ENCODE results near the gene ATP5F1D. TPM values are rescaled to one million over a fixed set of nuclear protein-coding genes. Genes with fewer than 3 reads are reported as not detected.

Gene ATP5F1D
- total RNA-seq, 1 donor from 2014 or later: 167 TPM

- Mint-ChIP-seq H3K36me3 (ENCODE audit: unreplicated experiment) (peaks cover 32% of the 10 kb centered on the region), H3K4me3 (ENCODE audit: unreplicated experiment) (peak overlapping the region; percentile 82), H3K27ac (ENCODE audit: unreplicated experiment) (peak overlapping the region; percentile 81), H3K27me3 (ENCODE audit: unreplicated experiment) (no peaks in the 10 kb centered on the region), H3K9me3 (ENCODE audit: unreplicated experiment) (no peaks in the 10 kb centered on the region), H3K4me1 (ENCODE audit: unreplicated experiment) (peaks cover 63% of the 10 kb centered on the region)
- DNase-seq (ENCODE audit: extremely low spot score, unreplicated experiment): no peak
- TF ChIP-seq, protein P1, sequence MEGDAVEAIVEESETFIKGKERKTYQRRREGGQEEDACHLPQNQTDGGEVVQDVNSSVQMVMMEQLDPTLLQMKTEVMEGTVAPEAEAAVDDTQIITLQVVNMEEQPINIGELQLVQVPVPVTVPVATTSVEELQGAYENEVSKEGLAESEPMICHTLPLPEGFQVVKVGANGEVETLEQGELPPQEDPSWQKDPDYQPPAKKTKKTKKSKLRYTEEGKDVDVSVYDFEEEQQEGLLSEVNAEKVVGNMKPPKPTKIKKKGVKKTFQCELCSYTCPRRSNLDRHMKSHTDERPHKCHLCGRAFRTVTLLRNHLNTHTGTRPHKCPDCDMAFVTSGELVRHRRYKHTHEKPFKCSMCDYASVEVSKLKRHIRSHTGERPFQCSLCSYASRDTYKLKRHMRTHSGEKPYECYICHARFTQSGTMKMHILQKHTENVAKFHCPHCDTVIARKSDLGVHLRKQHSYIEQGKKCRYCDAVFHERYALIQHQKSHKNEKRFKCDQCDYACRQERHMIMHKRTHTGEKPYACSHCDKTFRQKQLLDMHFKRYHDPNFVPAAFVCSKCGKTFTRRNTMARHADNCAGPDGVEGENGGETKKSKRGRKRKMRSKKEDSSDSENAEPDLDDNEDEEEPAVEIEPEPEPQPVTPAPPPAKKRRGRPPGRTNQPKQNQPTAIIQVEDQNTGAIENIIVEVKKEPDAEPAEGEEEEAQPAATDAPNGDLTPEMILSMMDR (IDR thresholded peaks at IDR 0.05): no peak
Measured at GRCh38 chr19:1270854-1271527, 29.4 kb downstream of the ATP5F1D start.

DNA sequence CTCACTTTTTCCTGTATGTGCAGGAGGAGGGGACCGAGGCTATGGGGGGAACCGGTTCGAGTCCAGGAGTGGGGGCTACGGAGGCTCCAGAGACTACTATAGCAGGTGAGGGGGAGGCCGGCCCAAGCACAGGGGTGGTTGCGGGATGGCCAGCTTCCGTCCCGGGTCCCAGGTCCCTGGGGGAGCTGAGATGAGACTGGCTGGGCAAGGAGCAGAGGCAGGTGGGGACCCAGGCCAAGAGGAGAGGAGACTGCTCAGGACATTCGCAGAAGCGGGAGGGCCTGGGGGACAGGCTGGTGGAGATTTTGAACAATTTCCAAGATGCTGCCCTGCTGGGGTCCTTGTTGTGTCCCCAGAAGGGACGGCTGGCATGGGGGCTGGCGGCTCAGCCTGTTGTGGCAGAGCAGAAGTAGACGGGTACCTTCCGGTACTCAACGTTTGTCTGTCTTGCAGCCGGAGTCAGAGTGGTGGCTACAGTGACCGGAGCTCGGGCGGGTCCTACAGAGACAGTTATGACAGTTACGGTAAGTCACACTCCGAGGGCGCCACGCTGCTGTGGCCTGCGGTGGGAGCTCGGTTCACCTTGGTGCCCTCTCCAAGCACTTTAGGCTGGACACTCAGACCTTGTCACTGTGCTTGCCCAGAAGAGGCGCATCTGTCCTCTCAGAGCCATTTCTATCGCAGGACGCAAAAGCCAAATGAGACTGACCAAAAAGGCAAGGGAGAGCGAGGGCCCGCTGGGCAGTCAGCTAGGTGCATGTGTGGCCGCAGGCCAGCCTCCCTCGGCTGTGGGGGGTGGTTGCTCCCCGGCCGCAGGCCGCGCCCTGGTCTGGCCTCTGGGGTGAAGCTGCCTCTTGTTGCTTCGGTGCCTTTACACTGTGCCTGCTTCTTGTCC, 30.2 kb downstream of the ATP5F1D start:
- H3K27ac Mint-ChIP-seq (ENCODE audit: unreplicated experiment): peak overlapping the region; percentile 62
- TF ChIP-seq, protein P1 (IDR thresholded peaks at IDR 0.05): no peak
- H3K36me3 Mint-ChIP-seq (ENCODE audit: unreplicated experiment): peaks cover 32% of the 10 kb centered on the region
- H3K4me1 Mint-ChIP-seq (ENCODE audit: unreplicated experiment): peaks cover 66% of the 10 kb centered on the region
- H3K9me3 Mint-ChIP-seq (ENCODE audit: unreplicated experiment): no peaks in the 10 kb centered on the region
- DNase-seq (ENCODE audit: extremely low spot score, unreplicated experiment): no peak
- peak overlapping the region; percentile 65 for H3K4me3 Mint-ChIP-seq (ENCODE audit: unreplicated experiment)
- no peaks in the 10 kb centered on the region for H3K27me3 Mint-ChIP-seq (ENCODE audit: unreplicated experiment)

DNA sequence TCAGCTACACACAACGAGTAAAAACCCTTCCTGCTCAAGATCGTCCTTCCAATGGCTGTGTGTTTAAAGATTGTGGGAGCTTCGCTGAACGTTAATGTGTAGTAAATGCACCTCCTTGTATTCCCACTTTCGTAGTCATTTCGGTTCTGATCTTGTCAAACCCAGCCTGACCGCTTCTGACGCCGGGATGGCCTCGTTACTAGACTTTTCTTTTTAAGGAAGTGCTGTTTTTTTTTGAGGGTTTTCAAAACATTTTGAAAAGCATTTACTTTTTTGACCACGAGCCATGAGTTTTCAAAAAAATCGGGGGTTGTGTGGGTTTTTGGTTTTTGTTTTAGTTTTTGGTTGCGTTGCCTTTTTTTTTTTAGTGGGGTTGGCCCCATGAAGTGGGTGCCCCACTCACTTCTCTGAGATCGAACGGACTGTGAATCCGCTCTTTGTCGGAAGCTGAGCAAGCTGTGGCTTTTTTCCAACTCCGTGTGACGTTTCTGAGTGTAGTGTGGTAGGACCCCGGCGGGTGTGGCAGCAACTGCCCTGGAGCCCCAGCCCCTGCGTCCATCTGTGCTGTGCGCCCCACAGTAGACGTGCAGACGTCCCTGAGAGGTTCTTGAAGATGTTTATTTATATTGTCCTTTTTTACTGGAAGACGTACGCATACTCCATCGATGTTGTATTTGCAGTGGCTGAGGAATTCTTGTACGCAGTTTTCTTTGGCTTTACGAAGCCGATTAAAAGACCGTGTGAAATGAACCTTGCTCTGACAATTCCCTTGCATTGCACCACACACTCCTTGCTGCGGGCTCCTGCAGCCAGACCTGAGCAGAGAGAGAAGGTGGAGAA, 31.1 kb downstream of the ATP5F1D start:
- DNase-seq (ENCODE audit: extremely low spot score, unreplicated experiment): no peak
- Mint-ChIP-seq H3K27ac (ENCODE audit: unreplicated experiment) (peak overlapping the region; percentile 63), H3K4me3 (ENCODE audit: unreplicated experiment) (no peak overlapping the region), H3K9me3 (ENCODE audit: unreplicated experiment) (no peaks in the 10 kb centered on the region), H3K4me1 (ENCODE audit: unreplicated experiment) (peaks cover 60% of the 10 kb centered on the region), H3K36me3 (ENCODE audit: unreplicated experiment) (peaks cover 32% of the 10 kb centered on the region), H3K27me3 (ENCODE audit: unreplicated experiment) (no peaks in the 10 kb centered on the region)
- TF ChIP-seq, protein P1 (IDR thresholded peaks at IDR 0.05): no peak

DNA sequence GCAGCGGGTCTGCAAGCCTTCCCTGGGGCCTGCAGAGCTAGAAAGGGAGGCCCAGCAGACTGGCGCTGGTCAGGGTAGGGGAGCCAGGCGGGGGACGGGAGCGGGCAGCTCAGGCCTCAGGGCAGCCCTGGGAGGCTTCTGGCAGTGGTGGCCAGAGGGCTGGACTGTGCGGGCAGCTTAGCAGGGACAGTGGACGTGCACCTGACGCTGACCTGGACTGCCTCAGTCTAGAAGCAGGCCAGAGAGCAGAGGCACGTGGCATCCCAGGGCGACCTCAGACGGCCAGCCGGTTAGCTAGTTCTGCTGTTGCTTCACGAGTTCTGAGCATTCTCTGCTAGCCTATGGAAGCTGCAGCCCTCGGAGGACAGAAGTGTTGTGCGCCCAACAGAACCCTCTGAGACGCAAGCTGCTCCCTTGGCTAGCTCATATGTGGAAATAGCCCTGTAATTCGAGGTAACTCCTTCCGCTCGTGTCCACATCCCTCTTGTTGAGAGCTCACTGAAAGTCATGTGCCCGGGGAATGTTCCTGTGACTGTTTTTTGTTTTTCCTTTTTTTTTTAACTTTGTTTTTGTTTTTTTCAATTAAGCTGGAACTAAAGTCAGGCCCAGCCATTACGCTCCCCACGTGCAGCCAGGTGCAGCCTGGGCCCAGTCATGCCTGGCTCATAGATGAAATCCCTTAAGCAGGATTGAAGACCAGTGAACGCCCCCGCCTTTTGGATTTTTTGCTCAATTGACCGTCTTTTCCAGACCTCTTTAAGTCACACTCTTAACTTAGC, 31.9 kb downstream of the ATP5F1D start:
- Mint-ChIP-seq H3K4me3 (ENCODE audit: unreplicated experiment) (peak overlapping the region; percentile 48), H3K36me3 (ENCODE audit: unreplicated experiment) (peaks cover 32% of the 10 kb centered on the region)

More for the DNA sequence above, 31.9 kb downstream of the ATP5F1D start:
- H3K9me3 Mint-ChIP-seq (ENCODE audit: unreplicated experiment): no peaks in the 10 kb centered on the region
- peak overlapping the region; percentile 63 for H3K27ac Mint-ChIP-seq (ENCODE audit: unreplicated experiment)
- TF ChIP-seq, protein P1 (IDR thresholded peaks at IDR 0.05): no peak
- peaks cover 53% of the 10 kb centered on the region for H3K4me1 Mint-ChIP-seq (ENCODE audit: unreplicated experiment)
- DNase-seq (ENCODE audit: extremely low spot score, unreplicated experiment): no peak
- H3K27me3 Mint-ChIP-seq (ENCODE audit: unreplicated experiment): no peaks in the 10 kb centered on the region
